Endothelial cell (in vitro differentiated cells): Measurements from ENCODE around the gene BNIPL. TPM values are rescaled to one million over a fixed set of nuclear protein-coding genes. Genes with fewer than 3 reads are reported as not detected.
A peak's percentile ranks its signal among the peaks of the same experiment; 100 is the strongest.

Experiments
- DNase-seq: peaks from one replicate; pipeline ENCODE4 v3.0.0; 2021; ENCODE audit warnings: low spot score
- H3K27ac Mint-ChIP-seq: one replicate; pipeline ENCODE4 v1.8.0; 2021; ENCODE audit warnings: mixed read lengths, inconsistent platforms; ENCODE audit not compliant: unreplicated experiment
- H3K27me3 Mint-ChIP-seq: one replicate; pipeline ENCODE4 v1.8.0; 2021; ENCODE audit warnings: mild to moderate bottlenecking, moderate library complexity, mixed read lengths, inconsistent platforms; ENCODE audit not compliant: unreplicated experiment
- H3K36me3 Mint-ChIP-seq: one replicate; pipeline ENCODE4 v1.8.0; 2021; ENCODE audit warnings: mild to moderate bottlenecking, low read depth, mixed read lengths, inconsistent platforms; ENCODE audit not compliant: unreplicated experiment
- H3K4me1 Mint-ChIP-seq: one replicate; pipeline ENCODE4 v1.8.0; 2021; ENCODE audit warnings: mild to moderate bottlenecking, mixed read lengths, inconsistent platforms; ENCODE audit not compliant: unreplicated experiment
- H3K4me3 Mint-ChIP-seq: one replicate; pipeline ENCODE4 v1.8.0; 2021; ENCODE audit warnings: mild to moderate bottlenecking, mixed read lengths, inconsistent platforms; ENCODE audit not compliant: unreplicated experiment
- H3K9me3 Mint-ChIP-seq: one replicate; pipeline ENCODE4 v1.8.0; 2021; ENCODE audit warnings: mixed read lengths, inconsistent platforms; ENCODE audit not compliant: unreplicated experiment
- CTCF ChIP-seq: fragments of 200-600 bp; sonication (generic); IDR thresholded peaks from one replicate; pipeline ENCODE4 v1.5.0; 2021; ENCODE audit warnings: antibody characterized with exemption; ENCODE audit not compliant: unreplicated experiment
- total RNA-seq: library from RNA; stranded (reverse); fragmentation: NEBNext Ultra II Directional; extraction: Animal tissue kit (Norgen Biotek cat#: 25700); gene quantifications from one replicate; pipeline ENCODE4 v1.2.1, GENCODE V29; 2021; ENCODE audit not compliant: unreplicated experiment

BNIPL gene
- total RNA-seq, 1 donor from 2014 or later = 1.5 TPM

- H3K4me3 Mint-ChIP-seq = no peak overlapping the region
- H3K27ac Mint-ChIP-seq = peak overlapping the region; percentile 70
- peak; percentile 94 for TF ChIP-seq CTCF
- peaks cover 8% of the 10 kb centered on the region for H3K36me3 Mint-ChIP-seq
- peaks cover 5% of the 10 kb centered on the region for H3K4me1 Mint-ChIP-seq
- H3K27me3 Mint-ChIP-seq = peaks cover 2% of the 10 kb centered on the region
- peak; percentile 45 for DNase-seq
- H3K9me3 Mint-ChIP-seq = no peaks in the 10 kb centered on the region
These were observed 40.5 kb upstream of the BNIPL start for GRCh38 chr1:150995896-150996295.

GRCh38 chr1:150997126-150997872, 39.1 kb upstream of the BNIPL start:
- H3K27ac Mint-ChIP-seq = no peak overlapping the region
- H3K9me3 Mint-ChIP-seq = no peaks in the 10 kb centered on the region

GRCh38 chr1:150997949-150998348, 38.4 kb upstream of the BNIPL start:
- TF ChIP-seq CTCF = no peak
- peaks cover 21% of the 10 kb centered on the region for H3K4me1 Mint-ChIP-seq
- no peaks in the 10 kb centered on the region for H3K9me3 Mint-ChIP-seq
- DNase-seq = no peak
- H3K27me3 Mint-ChIP-seq = peaks cover 2% of the 10 kb centered on the region
- H3K4me3 Mint-ChIP-seq = no peak overlapping the region
- H3K36me3 Mint-ChIP-seq = peaks cover 14% of the 10 kb centered on the region
- no peak overlapping the region for H3K27ac Mint-ChIP-seq

More at GRCh38 chr1:150997126-150997872, 39.1 kb upstream of the BNIPL start:
- Mint-ChIP-seq H3K4me3 (no peak overlapping the region), H3K36me3 (peaks cover 14% of the 10 kb centered on the region), H3K4me1 (peaks cover 15% of the 10 kb centered on the region), H3K27me3 (peaks cover 2% of the 10 kb centered on the region)
- TF ChIP-seq CTCF = no peak
- no peak for DNase-seq

GRCh38 chr1:150999051-150999674, 37.2 kb upstream of the BNIPL start:
- no peak for TF ChIP-seq CTCF
- peaks cover 24% of the 10 kb centered on the region for H3K4me1 Mint-ChIP-seq
- no peaks in the 10 kb centered on the region for H3K9me3 Mint-ChIP-seq
- H3K27me3 Mint-ChIP-seq = peaks cover 2% of the 10 kb centered on the region
- no peak for DNase-seq
- H3K4me3 Mint-ChIP-seq = no peak overlapping the region
- no peak overlapping the region for H3K27ac Mint-ChIP-seq
- H3K36me3 Mint-ChIP-seq = peaks cover 14% of the 10 kb centered on the region

- Mint-ChIP-seq H3K27me3 (peaks cover 2% of the 10 kb centered on the region), H3K4me3 (no peak overlapping the region), H3K9me3 (no peaks in the 10 kb centered on the region), H3K4me1 (peaks cover 24% of the 10 kb centered on the region), H3K36me3 (peaks cover 14% of the 10 kb centered on the region), H3K27ac (no peak overlapping the region)
- TF ChIP-seq CTCF = no peak
- DNase-seq = no peak
These were observed 36.5 kb upstream of the BNIPL start for GRCh38 chr1:150999926-151000325.
